ENCODE results near the gene PRR7. TPM values are rescaled to one million over a fixed set of nuclear protein-coding genes. Genes with fewer than 3 reads are reported as not detected.
A peak's percentile ranks its signal among the peaks of the same experiment; 100 is the strongest.

The PRR7 gene
- total and polyA plus RNA-seq, 2 of the 13 experiments (the other 11 are each of a cell fraction or from before 2014, with no cell fraction given) = 4.8 to 5.0 TPM

- no peaks in the 10 kb centered on the region for H4K20me1 ChIP-seq (ENCODE audit: insufficient read depth, low read length)
- no peak overlapping the region for H2AFZ ChIP-seq (ENCODE audit: low read length)
- intact Hi-C loops (cut with micrococcal nuclease; ENCODE audit: unreplicated experiment) = no loop called here
- POLR2A ChIA-PET = interaction anchor here (0.8 to 2.9 kb wide), 24 partner anchors 10 to 101 kb away, joined by 3 to 30 read pairs (median 6); partner anchors contain the start of genes F12 and LMAN2
- peaks cover 43% of the 10 kb centered on the region for H3K4me1 ChIP-seq (ENCODE audit: insufficient read depth, low read length)
- BruUV-seq (replicated peaks) = TSS peak; percentile 76
- no peaks in the 10 kb centered on the region for H3K9me3 ChIP-seq (ENCODE audit: low read length)
- peak overlapping the region; percentile 92 for H3K4me2 ChIP-seq (ENCODE audit: low read depth, low read length)
- H3K36me3 ChIP-seq (replicated peaks in 1 of 2; ENCODE audit: control insufficient read depth in 1 of 2, insufficient read depth in 2 of 2, low read length in 2 of 2) = no peaks in the 10 kb centered on the region
- DNase-seq (ENCODE audit: low spot score) (peak; percentile 100), FAIRE-seq (peak; percentile 99), ATAC-seq (peak; percentile 94)
- peak overlapping the region; percentile 82 for H3K9ac ChIP-seq (ENCODE audit: insufficient read depth, low read depth, low read length)
- peak overlapping the region; percentile 47 to 73 (median 62); a peak in 5 of 6 replicates for H3K4me3 ChIP-seq (replicated peaks in 1 of 3; ENCODE audit: insufficient read depth in 1 of 3, low read depth in 2 of 3, low read length in 3 of 3)
- peaks cover 0 to 14% of the 10 kb centered on the region in 2 experiments; a peak in 2 of 5 replicates for H3K27me3 ChIP-seq (ENCODE audit: control insufficient read depth in 1 of 2, insufficient read depth in 2 of 2, low read length in 2 of 2)
- CTCF ChIA-PET (ENCODE audit: low intra/inter-chr PET ratio, low total read pairs) = interaction anchor here (0.9 to 1.2 kb wide), 2 partner anchors 22 to 29 kb away, joined by 3 to 5 read pairs; no protein-coding TSS in a partner anchor
- H3K27ac ChIP-seq (ENCODE audit: extremely low read length, insufficient read depth, low read length) = peak overlapping the region; percentile 83
- in situ Hi-C loops (cut with HindIII; ENCODE audit: extremely low pct_ligation_motif_present, low pct_unique_long_range_greater_than_20kb) = no loop called here
- WGBS (ENCODE audit: low lambda C conversion rate) = 0% methylated on average over 26 of the region's 52 CpGs
- peaks cover 14% of the 10 kb centered on the region for H3K79me2 ChIP-seq (ENCODE audit: insufficient read depth, low read length)
- TF ChIP-seq BRCA1 (CRISPR knock-in tag; IDR thresholded peaks at IDR 0.05) (no peak), ZNF558 (CRISPR knock-in tag; IDR thresholded peaks at IDR 0.05; ENCODE audit: borderline replicate concordance) (no peak), POLR2A (IDR thresholded peaks at IDR 0.05; ENCODE audit: insufficient read depth in 1 of 2, low read depth in 2 of 2, low read length in 2 of 2) (peak in 1 of 2 experiments; percentile 70; a peak in 1 of 4 replicates), ZNF781 (CRISPR knock-in tag; IDR thresholded peaks at IDR 0.05; ENCODE audit: borderline replicate concordance, not compliant biosample characterization) (no peak), NCOA1 (CRISPR knock-in tag; IDR thresholded peaks at IDR 0.05) (no peak), SAP130 (CRISPR knock-in tag; IDR thresholded peaks at IDR 0.05; ENCODE audit: low read depth) (peak; percentile 68), NR2F1 (CRISPR knock-in tag; IDR thresholded peaks at IDR 0.05) (peak in 1 of 2 experiments; percentile 40; a peak in 1 of 4 replicates), ZNF792 (CRISPR knock-in tag; IDR thresholded peaks at IDR 0.05) (peak; percentile 55), PLSCR1 (CRISPR knock-in tag; IDR thresholded peaks at IDR 0.05; ENCODE audit: borderline replicate concordance) (no peak), ZNF143 (CRISPR knock-in tag; IDR thresholded peaks at IDR 0.05) (no peak), SETDB1 (CRISPR knock-in tag; IDR thresholded peaks at IDR 0.05; ENCODE audit: borderline replicate concordance) (no peak), ZNF724P (CRISPR knock-in tag; IDR thresholded peaks at IDR 0.05; ENCODE audit: borderline replicate concordance) (no peak), MTF1 (CRISPR knock-in tag; IDR thresholded peaks at IDR 0.05) (no peak), ATF7 (IDR thresholded peaks at IDR 0.05) (peak; percentile 63; the same call in 1 of the 2 replicates), ATF7 (CRISPR knock-in tag; IDR thresholded peaks at IDR 0.05) (no peak), SP5 (CRISPR knock-in tag; IDR thresholded peaks at IDR 0.05; ENCODE audit: borderline replicate concordance, low read depth) (no peak; the same call in 1 of the 2 replicates), IRX3 (CRISPR knock-in tag; IDR thresholded peaks at IDR 0.05; ENCODE audit: borderline replicate concordance, low read depth) (no peak), DNMT3B (CRISPR knock-in tag; conservative IDR thresholded peaks at IDR 0.05) (no peak), CBFB (CRISPR knock-in tag; IDR thresholded peaks at IDR 0.05) (no peak; the same call in 1 of the 2 replicates), ATAD3A (CRISPR knock-in tag; IDR thresholded peaks at IDR 0.05) (no peak), PHF5A (CRISPR knock-in tag; IDR thresholded peaks at IDR 0.05; ENCODE audit: low read depth, unreplicated experiment) (no peak), HOMEZ (CRISPR knock-in tag; IDR thresholded peaks at IDR 0.05; ENCODE audit: low read depth) (peak; percentile 58), HMG20B (CRISPR knock-in tag; conservative IDR thresholded peaks at IDR 0.05) (no peak), GPN1 (CRISPR knock-in tag; IDR thresholded peaks at IDR 0.05; ENCODE audit: borderline replicate concordance) (no peak), ATF1 (CRISPR knock-in tag; IDR thresholded peaks at IDR 0.05) (peak; percentile 92), RXRA (CRISPR knock-in tag; IDR thresholded peaks at IDR 0.05) (no peak; the same call in 1 of the 2 replicates)
Measured at GRCh38 chr5:177425801-177426565, 20.6 kb upstream of the PRR7 start.

All from HepG2 (cell line).